Fibroblast of mammary gland (primary cell): Measurements from ENCODE around the gene USP12.
"Not testable (repeated sequence)": the region's sequence is repeated elsewhere in the genome, so short reads cannot be mapped to it uniquely, and the experiment has no call there.

Experiments used
- DNase-seq: peaks from one replicate; pipeline ENCODE4 v3.0.0-alpha.2; 2010; ENCODE audit warnings: low read depth
- H3K4me3 ChIP-seq: 2 replicates; pipeline ENCODE4 v1.5.1; 2011; ENCODE audit warnings: low read depth, mild to moderate bottlenecking, low read length, moderate library complexity; ENCODE audit not compliant: control insufficient read depth
- CTCF ChIP-seq: conservative IDR thresholded peaks from 2 replicates; pipeline ENCODE4 v1.5.1; 2011; ENCODE audit warnings: low read depth, low read length, inconsistent platforms; ENCODE audit not compliant: control insufficient read depth, insufficient read depth

Gene USP12

GRCh38 chr13:27171244-27171826 lies at the start of gene USP12:
Gene USP12, minus strand, starts transcription at chr13:27171811. Its CDS starts 172 bp downstream, at chr13:27171639.
- peak within 1 kb of the TSS; percentile 75 for H3K4me3 ChIP-seq
- TF ChIP-seq CTCF: no peak
- DNase-seq: peak; percentile 25

GRCh38 chr13:27219611-27220010 lies 48.0 kb upstream of the USP12 start:
- TF ChIP-seq CTCF: no peak
- DNase-seq: no peak
- no peak overlapping the region for H3K4me3 ChIP-seq

GRCh38 chr13:27218861-27219260 lies 47.2 kb upstream of the USP12 start:
- DNase-seq, H3K4me3 ChIP-seq: not testable (repeated sequence)

GRCh38 chr13:27217791-27218190 lies 46.2 kb upstream of the USP12 start:
- H3K4me3 ChIP-seq, DNase-seq: not testable (repeated sequence)

GRCh38 chr13:27213386-27213785 lies 41.8 kb upstream of the USP12 start:
- not testable (repeated sequence) for DNase-seq, H3K4me3 ChIP-seq

GRCh38 chr13:27211771-27212364 lies 40.3 kb upstream of the USP12 start:
- no peak for TF ChIP-seq CTCF
- peak; percentile 88 for DNase-seq
- H3K4me3 ChIP-seq: no peak overlapping the region

GRCh38 chr13:27211271-27211670 lies 39.7 kb upstream of the USP12 start:
- no peak for TF ChIP-seq CTCF
- no peak overlapping the region for H3K4me3 ChIP-seq
- DNase-seq: no peak

GRCh38 chr13:27208514-27208913 lies 36.9 kb upstream of the USP12 start:
- no peak for DNase-seq
- no peak overlapping the region for H3K4me3 ChIP-seq
- no peak for TF ChIP-seq CTCF
